DMS153 (cell line): Measurements from ENCODE around the gene IGLL1.
"Not testable (repeated sequence)": the region's sequence is repeated elsewhere in the genome, so short reads cannot be mapped to it uniquely, and the experiment has no call there.

ENCODE experiments used
- DNase-seq: peaks from one replicate; lab custom pipeline; 2025; lab: John Stamatoyannopoulos, UW

IGLL1 gene

DNA sequence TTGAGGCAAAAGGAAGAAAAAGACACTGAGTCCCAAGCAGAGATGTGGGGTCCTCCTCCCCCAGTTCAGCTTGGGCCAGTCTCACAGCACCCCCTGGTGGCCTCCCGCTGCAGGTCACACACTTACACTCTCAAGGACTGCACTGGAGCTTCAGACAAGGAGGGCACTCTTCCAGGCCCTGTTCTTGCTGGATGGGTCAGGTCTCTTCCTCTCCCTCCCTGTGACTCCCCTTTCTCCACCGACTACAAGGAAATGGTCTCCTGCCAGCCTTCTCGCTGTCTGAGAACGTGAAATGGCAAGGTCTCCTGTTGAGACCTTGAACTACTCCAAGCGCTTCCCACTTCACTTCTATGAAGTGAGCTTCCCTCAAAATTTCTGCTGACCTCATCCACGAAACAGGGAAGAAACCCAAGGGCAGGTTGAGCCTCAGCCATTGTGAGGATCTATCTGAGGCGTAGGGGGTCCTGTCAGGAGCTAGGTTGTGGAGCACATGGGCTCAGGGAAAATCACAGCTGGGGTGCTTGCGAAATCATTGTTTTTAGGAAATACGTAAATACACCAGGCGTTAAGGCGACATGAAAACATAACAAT lies 11.2 kb upstream of the IGLL1 start:
- DNase-seq = no peak

DNA sequence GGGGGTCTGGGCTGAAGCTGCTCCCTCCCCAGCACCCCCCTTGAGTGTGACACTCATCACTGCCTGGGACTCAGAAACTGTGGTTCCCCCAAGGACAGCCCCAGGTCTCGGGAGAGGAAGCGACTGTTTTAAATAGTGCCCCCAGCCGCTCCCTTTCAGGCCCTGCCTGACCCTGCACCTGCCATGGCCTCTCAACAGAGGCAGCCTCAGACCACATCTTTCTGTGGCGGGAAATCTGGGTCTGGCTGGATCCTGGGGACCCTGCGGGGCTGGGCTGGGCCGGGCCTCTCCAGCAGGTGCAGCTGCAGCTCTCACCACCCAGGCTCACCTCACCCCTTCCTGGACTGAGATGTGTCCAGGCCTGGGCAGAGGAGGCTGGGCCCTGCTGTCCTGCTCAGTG lies 3.7 kb upstream of the IGLL1 start:
- DNase-seq = no peak

GRCh38 chr22:23583153-23583552 lies 3.1 kb upstream of the IGLL1 start:
- no peak for DNase-seq

- DNase-seq = no peak
Observed at GRCh38 chr22:23581260-23581650, 1.2 kb upstream of the IGLL1 start.

DNA sequence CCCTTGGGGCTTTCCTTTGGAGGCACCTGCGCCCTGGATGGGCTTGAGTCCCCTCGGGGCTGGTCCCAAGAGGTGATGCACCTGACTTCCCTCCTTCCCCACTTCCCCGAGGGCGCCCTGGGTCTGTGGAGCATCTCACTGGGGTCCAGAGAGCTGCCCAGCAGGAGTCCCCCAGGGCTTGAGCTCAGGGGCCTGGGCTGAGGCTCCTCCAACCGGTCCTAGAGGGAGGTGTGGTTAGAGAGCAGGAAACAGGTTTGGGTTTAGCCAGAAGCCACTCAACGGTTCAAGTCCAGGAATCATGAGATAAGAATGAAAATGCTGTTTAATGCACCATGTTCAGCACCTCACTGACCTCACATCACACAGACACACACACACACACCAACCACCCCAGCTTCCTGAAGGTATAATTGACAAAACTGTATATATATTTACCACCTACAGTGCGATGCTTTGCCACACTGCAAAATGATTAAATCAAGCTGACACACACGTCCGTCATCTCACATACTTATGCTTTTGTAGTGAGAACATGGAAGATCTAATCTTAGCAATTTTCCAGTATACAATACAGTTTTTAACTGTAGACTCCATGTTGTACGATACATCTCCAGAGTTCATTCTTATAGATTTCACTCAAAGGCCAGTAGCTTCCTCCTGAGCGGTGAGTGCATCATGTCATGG lies 628 bp upstream of the IGLL1 start:
- DNase-seq = no peak

- no peak for DNase-seq
Observed at GRCh38 chr22:23579280-23579679, 810 bp downstream of the IGLL1 start.

- DNase-seq = no peak
Observed at GRCh38 chr22:23578306-23578705, 1.8 kb downstream of the IGLL1 start.

DNA sequence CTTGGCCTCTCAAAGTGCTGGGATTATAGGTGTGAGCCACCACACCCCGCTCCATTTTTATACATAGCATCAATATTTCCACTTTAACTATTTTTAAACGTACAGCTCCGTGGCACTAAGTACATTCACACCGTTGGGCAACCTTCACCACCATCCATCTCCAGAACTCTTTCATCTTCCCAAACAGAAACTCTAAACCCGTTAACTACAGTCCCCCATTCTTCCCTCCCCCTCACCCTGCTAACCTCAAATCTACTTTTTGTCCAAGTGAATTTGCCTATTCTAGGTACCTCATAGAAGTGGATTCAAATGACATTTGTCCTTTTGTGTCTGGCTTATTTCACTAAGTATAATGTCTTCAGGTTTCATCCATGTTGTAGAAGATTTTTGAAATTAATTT lies 3.4 kb downstream of the IGLL1 start:
- no peak for DNase-seq

- no peak for DNase-seq
Observed at GRCh38 chr22:23575601-23576000, 4.5 kb downstream of the IGLL1 start.

DNA sequence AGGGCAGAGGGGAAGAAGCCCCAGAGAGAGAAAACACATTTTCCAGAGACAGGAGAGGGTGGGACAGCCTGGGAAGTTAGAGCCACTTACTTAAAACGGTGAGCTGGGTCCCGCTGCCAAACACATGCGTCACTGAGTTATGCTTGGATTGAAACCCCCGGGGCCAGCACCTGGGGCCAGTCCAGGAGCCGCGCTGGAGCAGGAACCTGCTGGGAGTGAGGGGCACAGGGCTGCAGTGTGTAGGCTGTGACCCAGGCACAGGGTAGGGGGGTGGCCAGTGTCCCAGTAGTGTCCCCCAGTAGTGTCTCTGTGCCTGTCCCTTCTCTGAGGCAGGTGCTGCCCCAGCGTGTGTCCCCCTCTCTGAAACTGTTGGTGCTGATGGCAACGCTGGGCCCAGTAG lies 5.2 kb downstream of the IGLL1 start:
- DNase-seq = no peak

DNA sequence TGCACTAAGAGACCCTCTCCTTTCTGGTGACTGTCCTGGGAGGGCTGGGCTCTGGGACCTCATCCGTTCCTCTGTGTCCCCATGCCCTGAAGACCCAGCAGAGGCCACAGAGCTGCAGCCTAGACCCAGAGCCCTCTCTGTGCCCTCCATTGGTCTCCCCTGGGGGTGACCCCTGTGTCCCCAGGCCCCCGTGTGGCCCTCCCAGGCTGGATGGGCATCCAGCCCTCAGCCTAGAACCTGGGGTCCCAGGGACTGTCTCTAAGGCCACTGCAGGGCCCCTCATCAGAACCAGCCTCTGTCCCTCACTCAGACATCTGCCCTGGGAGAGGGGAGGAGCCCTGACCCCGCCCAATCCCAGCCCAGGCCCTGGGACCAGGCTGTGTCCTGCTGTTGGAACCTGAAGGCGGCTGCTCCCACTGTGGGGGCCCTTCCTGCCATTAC lies 5.7 kb downstream of the IGLL1 start:
- DNase-seq = no peak

- not testable (repeated sequence) for DNase-seq
Observed at GRCh38 chr22:23573701-23574235, 6.3 kb downstream of the IGLL1 start.

DNA sequence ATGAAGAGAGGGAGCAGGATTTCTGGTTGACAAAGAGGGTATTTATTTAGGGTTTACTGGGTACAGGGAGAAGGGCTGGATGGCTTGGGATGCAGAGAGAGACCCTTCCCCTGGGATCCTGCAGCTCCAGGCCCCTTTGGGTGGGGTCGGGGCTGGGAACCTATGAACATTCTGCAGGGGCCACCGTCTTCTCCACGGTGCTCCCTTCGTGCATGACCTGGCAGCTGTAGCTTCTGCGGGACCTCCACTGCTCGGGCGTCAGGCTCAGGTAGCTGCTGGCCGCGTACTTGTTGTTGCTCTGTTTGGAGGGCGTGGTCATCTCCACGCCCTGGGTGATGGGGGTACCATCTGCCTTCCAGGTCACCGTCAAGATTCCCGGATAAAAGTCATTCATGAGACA lies 7.0 kb downstream of the IGLL1 start:
- not testable (repeated sequence) for DNase-seq

DNA sequence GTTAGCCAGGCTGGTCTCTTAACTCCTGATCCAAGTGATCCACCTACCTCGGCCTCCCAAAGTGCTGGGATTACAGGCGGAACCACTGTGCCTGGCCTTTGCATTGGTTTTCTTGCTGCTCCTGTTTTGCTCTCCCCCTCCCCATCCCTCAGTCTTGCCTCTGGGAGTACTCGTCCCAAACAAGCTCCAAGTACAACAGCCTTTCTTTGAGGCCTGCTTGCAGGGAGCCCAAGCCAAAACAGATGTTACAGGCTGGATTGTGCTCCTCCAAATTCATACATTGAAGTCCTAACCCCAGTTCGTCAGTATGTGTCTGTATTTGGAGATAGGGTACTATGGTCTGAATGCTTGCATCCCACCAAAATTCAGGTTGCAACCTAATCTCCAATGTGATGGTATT lies 8.6 kb downstream of the IGLL1 start:
- DNase-seq = no peak

DNA sequence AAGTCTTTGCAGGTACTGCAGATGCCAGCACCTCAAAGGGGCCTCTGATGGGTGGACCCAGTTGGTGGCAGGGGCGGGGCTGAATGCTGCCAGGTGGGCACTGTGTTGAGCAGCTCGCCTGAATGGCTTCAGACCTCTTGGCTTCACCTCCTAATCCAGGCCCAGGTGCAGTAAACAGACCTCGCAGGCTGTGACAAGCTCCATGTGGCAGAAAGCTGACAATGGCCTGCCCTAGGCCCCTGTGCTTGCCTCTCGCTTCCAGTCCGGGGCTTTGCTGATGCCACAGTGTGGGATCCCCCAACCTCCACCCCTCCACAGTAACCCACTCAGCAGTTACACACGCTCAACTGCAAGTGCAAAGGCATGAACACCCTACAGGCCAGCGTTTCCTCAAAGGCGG lies 9.4 kb downstream of the IGLL1 start:
- no peak for DNase-seq

- DNase-seq = no peak
Observed at GRCh38 chr22:23569716-23570115, 10.4 kb downstream of the IGLL1 start.

DNA sequence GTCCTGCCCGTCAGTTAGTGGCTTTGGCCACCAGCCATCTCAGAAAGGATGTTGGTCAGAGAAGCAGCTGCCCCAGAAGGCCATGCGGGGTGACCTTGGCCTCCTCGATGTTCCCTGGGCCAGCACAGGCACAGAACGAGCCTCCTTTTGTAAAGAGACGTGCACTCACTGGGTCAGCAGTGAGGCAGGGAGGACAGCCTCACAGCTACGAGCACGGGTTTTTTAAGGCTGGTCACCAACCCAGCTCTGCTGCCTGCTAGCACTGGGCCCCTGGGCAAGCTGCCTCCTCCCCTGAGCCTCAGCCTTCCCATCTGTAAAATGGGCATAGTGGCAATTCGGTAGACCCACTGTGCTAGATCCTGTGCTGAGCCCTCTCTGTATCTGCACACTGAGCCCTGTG lies 10.8 kb downstream of the IGLL1 start:
- DNase-seq = no peak

DNA sequence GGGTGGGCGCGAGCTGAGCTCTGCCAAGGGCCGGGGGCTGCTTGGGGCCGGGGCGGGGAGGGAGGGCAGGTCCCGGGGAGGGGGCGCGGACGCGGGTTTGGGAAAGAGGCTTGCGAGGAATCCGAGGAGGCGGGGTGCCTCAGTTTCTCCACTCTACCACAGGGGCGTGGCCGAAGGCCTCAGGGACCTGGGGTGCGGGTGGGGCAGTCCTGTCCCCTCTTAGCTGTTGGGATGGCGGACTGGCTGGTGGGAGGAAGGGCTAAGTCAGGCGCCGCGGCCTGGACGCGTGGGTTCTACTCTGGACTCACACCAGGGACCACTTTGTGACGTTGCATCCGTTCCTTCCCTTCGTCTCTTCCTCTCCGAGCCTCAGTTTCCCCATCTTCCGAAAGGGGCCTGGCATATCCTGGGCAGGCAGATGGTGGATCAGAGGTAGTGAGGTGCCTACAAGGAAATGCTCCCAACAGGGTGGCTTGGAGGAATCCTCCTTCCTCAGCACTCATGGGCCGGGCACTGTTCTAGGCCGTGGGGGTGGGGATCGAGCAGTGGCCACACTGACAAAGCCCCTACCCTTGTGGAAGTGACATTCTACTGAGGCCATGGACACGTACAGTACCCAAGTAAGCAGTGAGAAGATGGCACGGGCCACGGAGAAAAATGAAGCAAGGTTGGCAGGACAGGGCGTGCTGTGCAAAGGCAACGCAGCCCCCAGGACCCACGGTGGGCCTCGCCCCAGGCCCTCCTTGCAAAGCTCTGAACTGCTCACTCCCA lies 13.2 kb downstream of the IGLL1 start:
- DNase-seq = no peak

- no peak for DNase-seq
Observed at GRCh38 chr22:23565915-23566704, 14.0 kb downstream of the IGLL1 start.

DNA sequence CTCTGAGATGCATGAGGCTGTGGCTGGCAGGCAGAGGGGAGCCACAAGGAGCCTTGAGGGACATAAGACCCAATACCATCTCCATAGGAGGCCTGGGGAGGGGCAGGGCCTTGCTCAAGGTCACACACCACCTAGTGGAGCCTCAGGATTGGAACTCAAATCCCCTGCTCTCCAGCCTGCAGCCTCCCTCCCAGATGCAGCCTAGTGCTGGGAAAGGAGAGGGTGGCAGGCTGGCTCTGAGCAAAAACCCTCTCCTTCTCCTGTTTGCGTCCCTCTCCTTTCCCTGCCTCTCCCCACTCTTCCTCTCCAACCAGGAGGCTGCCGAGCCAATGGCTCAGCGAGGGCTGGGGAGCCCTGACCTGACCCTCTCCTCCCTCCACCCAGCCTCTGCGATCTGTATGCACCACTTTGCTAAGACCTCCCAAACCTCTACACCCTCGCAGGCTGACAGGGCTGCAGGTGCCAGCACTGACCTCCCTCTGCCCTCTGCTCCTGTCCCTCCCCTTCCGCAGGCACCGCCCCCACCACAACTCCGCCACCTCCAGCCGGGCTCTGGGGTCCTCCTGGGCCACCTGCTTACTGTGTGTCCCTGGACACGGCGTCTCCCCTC lies 14.7 kb downstream of the IGLL1 start:
- no peak for DNase-seq

DNA sequence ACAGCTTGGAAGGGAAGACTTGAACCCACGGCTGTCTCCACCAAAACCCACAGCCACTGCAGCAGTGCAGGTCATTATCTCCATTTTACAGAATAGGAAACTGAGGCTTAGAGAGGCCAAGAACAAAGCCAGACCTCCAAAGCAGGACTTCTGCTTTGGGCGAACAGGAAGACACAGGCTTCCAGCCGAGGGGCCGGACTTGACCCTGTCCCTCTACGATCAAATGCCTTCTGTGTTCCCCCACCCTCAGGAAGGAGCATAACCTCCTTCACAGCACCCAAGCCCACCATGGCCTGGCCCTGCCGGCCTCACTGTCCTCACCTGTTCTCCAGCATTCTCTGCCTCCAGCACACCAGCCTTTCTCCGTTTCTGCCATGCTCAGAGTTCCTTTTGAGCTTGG lies 15.8 kb downstream of the IGLL1 start:
- DNase-seq = no peak

DNA sequence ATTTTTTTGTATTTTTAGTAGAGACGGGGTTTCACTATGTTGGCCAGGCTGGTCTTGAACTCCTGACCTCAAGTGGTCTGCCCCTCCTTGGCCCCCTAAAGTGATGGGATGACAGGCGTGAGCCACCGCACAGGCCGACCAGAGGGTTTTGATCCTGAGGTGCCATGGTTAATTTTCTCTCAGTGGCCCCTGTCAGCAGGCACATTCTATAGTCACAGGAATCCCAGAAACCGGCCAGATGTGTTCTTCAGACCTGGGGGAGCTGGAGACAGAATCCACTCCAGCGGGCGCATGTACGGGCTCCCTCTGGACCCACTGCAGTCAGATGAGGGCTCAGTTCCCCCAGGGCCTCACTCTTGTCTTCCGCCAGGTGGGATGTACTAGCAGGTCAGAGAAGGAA lies 17.0 kb downstream of the IGLL1 start:
- DNase-seq = no peak
